ENCODE data around the gene MLH1.

Gene MLH1

DNA sequence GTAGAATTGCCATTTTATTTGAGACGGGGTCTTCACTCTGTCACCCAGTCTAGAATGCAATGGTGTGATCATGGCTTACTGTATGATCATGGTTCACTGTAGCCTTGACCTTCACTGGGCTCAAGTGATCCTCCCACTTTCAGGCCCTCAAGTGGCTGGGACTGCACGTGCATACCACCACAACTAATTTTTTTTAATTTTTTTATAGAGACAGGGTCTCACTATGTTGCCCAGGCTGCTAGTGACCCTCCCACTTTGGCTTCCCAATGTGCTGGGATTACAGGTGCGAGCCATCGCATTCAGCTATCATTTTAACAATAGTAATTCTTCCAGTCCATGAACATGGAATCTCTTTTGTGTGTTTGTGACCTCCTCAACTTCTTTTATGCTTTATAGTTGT lies 12.3 kb upstream of the MLH1 start:
- no peak for DNase-seq

DNA sequence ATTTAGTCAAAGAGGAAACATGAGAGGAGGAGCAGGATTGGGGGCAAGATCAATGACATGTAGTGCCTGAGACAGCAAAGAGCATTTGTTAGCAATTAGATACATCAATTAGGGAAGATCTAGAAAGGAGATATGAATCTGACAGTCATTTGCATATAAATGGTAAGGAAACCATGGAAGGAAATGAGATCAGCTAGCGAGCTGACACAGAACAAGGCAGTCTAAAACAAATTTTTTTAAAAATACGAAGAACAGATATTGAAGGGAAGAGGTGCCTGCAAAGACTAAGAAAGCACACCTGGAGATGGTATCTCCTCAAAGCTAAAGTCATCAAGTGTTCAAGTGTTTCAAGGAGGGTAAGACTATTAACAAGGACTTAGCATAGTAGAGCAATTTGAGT lies 5.0 kb upstream of the MLH1 start:
- DNase-seq, result no peak

DNA sequence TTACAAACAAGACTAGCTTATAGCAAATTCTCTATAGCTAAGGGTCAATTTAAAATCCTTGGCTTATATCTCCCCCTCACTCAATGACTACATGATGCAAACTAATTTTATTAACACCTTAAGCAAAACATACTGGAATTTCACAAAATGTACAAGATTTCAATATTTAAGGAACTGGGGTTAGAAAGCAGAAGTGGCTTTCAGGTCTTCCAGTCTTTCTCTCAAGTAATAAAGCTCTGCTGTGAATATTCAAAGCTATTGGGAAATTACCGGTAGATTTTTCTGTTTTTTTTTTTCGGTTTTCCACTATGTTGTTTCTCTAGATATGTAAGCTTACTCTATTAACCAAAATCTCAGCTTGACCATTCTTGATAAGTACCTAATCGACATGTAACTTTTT lies 4.3 kb upstream of the MLH1 start:
- DNase-seq, result no peak

DNA sequence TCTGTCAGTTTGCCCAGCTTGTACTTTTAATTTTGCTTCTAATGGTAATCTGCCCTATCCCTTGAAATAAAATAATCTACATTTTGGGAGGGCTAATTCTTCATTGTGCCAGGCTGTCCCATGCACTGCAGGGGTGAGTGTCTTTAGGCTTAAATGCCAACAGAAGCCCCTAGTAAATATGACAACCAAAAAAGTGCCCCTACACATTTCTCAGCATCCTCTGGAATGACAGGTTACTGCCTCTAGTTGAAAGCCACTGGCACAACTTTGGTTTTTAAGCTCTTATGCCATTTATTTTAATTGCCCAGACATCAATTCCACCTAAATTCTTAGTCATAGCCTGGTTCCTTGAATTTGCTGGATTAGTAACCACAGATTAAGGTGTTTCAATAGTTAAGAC lies 3.8 kb upstream of the MLH1 start:
- no peak for DNase-seq

DNA sequence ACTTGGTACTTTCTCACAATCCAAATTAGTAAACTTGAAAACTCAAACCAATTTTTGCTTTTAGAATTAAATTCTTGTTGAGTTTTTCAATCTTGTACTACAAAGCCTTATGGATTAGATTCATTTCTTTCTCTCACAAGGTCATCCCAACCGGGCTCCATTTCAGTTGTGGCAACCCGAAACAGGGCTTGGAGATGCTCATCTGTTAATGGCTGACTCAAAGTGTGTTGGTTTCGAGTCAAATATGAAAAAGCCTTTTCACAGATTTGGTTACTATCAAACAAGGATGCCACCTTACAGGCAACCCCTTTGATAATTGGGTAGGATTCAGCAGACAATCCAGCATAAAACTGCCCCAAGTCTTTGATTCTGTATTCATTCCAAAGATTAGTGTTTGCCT lies 2.2 kb upstream of the MLH1 start:
- no peak for DNase-seq

DNA sequence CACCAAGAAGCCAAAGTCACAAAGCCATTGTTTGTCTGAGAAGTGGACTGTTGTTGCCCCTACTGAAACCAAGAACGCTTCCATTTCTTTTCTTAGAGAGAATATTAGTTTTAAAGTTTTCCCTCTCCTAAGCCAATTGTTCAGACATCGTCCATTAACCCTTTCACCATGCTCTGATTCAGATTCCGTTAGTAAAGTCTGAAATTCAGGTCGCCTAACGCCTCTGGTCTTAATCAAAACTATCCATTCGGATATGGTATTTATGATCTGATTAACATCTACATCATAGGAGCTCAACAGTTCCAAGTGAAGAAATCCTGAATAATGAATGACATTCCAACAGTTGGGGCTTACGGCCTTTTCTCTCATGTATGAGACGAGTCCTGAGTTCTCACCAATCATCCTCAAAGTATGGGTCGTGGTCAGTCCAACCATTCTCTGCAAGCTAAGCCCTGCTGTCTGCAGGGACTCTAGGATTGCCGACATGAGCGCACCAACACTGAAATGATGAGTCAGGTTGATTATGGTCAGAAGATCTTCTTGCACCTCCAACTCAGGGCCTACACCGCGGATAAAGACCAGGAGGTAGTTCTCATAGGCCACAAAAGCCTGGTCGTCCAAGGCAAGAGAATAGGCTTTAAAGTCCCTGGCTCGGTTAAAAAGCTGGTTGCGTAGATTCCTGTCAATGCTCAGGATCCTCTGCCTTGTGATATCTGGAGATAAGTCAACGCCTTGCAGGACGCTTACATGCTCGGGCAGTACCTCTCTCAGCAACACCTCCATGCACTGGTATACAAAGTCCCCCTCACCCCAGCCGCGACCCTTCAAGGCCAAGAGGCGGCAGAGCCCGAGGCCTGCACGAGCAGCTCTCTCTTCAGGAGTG lies 1.2 kb upstream of the MLH1 start:
- DNase-seq, result no peak

DNA sequence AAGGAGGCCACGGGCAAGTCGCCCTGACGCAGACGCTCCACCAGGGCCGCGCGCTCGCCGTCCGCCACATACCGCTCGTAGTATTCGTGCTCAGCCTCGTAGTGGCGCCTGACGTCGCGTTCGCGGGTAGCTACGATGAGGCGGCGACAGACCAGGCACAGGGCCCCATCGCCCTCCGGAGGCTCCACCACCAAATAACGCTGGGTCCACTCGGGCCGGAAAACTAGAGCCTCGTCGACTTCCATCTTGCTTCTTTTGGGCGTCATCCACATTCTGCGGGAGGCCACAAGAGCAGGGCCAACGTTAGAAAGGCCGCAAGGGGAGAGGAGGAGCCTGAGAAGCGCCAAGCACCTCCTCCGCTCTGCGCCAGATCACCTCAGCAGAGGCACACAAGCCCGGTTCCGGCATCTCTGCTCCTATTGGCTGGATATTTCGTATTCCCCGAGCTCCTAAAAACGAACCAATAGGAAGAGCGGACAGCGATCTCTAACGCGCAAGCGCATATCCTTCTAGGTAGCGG lies 452 bp upstream of the MLH1 start, which contains the start of gene EPM2AIP1:
TSS of gene EPM2AIP1 (minus strand) at position 326 of the 520 bp plus-strand sequence. CDS start at position 272, 54 bp downstream.
- no peak for DNase-seq

DNA sequence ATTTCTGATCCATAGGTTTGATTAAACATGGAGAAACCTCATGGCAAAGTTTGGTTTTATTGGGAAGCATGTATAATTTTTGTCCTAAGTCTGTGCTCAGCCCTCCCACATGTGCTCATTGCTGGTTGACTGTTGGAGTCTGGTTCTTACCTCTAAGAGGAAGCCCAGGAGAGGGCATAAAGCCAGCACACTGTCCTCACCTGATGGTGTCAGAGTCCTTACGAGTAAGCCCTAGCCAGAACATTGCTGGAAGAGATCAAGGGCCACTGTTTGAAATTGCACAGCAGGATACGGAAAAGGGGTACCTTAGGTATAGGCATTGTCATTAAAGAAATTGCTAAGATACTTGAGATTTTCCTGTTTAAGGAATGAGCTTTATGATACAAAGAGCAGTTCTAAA lies 21.3 kb downstream of the MLH1 start:
- no peak for DNase-seq

DNA sequence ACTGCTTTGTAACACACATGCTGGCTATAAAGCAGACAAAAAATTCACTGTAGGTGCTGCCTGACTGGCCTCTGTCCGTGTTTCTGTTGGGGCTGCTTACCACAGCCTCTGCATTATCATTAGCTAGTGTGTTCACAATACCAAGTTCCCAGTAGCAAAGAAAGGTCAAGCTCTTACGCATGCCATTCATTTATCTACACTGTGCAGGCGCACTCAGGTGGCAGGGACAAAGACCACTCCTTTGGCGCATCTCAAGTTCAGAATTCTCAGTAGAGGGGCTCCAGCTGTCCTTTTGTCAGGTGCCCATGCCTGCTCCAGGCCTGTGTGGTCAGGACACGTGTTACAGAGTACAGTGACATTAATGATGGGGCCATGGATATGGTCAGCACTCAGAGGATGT lies 22.3 kb downstream of the MLH1 start:
- DNase-seq, result no peak

DNA sequence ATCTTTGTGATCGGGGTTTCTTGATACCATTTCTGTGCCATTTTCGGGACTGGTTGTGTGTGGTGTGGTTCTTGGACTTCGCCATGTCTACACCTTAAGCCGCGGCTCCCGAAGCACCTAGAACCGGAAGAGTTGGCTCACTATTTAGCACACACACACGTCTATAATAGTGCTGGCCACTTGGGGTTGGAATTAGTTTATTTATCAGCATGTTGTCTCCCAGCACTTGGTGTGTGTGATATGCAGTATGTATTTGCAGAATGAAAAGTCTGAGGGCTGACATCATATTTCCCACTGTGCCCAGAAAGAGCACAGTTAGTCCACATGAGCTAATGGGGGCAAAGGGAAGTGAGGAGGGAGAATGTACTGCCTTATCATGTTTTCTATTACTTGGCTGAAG lies 23.6 kb downstream of the MLH1 start:
- DNase-seq, result no peak

DNA sequence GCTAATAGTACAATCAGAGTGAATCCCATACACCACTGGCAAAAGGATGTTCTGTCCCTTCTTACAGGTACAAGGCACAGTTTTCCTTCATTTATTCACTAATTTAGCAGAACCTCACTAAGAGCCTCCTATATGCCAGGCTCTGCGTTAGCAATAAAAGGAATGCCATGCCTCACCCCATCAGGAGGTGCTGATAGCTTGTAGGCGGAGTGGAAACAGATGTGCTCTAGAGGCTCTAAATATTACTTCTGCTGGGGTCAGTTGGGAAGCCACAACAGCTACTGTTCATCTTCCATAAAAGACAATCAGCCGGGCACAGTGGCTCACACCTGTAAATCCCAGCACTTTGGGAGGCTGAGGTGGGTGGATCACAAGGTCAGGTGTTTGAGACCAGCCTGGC lies 24.4 kb downstream of the MLH1 start:
- no peak for DNase-seq

DNA sequence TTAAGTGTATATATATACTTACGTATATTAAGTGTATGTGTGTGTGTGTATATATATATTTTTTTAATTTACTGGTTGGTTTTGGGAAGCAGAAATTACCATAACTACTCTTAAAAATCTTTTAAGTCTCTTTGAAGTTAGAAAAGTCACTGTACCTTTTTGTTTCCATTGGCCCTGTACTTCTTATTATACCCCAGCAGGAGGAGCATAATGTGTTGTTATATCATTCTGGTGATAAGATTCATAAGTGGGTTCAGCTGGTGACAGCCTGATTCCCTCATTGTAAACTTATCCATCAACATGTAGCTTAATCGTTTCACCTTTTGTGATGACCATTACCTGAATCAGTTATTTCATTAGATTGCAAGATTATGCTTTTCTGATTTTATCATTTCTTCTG lies 30.8 kb downstream of the MLH1 start:
- peak in 1 of 2 experiments; percentile 11 for DNase-seq

DNA sequence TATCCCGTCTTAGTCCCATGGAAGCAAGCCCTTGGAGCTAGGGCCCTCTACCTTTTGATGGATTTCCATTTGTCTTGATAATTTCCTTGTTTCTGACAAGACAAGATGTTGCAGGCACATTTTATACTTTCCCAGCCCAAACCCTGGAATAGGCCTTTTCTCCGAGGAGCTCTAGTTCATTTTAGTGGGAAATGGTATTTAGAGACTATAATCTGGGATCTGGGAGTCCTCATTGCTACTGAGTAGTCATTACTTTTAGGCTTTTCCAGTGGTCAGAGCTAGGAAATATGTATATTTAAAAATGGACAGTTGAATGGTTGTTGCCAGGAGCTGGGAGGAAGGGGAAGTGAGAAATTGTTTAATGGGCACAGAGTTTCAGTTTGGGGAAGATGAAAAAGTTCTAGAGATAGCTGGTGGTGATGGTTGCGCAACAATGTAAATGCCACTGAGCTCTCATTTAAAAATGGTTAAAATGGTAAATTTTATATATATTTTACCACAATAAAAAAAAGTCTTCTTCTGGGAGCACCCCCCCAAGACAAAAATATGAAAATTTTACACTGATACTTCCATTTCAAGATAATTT lies 31.6 kb downstream of the MLH1 start:
- no peak for DNase-seq

DNA sequence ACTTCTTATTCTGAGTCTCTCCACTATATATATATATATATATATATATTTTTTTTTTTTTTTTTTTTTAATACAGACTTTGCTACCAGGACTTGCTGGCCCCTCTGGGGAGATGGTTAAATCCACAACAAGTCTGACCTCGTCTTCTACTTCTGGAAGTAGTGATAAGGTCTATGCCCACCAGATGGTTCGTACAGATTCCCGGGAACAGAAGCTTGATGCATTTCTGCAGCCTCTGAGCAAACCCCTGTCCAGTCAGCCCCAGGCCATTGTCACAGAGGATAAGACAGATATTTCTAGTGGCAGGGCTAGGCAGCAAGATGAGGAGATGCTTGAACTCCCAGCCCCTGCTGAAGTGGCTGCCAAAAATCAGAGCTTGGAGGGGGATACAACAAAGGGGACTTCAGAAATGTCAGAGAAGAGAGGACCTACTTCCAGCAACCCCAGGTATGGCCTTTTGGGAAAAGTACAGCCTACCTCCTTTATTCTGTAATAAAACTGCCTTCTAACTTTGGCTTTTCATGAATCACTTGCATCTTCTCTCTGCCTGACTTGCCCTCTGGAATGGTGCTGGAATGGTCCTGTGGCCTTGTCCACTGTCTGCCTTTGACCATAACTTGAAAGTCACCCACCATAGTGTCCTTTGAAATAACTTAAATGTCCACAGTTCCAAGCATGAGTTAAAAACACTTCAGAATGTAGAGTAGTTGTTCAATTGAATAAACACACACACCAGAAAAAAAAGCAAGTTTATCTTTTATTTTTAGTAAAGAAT lies 32.4 kb downstream of the MLH1 start:
- DNase-seq, result no peak

DNA sequence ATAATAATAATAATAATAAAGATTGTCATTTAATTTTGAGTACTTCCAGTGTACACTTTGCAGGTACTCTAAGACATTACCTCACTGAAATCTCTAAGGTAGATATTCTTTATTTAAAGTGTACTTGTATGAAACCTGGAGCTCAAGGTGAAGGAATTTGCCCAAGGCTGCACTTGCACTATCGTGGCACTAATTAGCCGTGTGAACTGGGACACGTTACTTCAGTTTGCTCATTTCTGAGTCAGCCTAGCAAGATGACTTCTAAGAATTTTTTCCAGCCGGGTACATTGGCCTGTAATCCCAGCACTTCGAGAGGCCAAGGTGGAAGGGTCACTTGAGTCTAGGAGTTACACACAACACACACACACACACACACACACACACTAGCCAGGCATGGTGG lies 33.5 kb downstream of the MLH1 start:
- no peak for DNase-seq

DNA sequence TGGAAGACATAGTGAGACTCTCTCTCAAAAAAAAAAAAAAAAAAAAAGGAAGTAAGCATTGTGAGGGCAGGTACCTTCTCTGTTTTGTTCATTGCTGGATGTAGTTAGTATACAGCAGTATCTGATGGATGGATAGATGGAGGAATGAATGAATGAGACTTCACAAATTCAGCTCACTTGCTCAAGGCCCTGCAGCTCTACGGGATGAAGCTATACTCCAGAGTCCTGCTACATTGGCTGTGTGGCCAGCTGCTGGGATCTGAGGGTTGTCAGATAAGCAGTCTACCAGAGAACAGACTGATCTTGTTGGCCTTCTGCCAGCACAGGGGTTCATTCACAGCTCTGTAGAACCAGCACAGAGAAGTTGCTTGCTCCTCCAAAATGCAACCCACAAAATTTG lies 35.0 kb downstream of the MLH1 start:
- peak in 1 of 2 experiments; percentile 22 for DNase-seq

DNA sequence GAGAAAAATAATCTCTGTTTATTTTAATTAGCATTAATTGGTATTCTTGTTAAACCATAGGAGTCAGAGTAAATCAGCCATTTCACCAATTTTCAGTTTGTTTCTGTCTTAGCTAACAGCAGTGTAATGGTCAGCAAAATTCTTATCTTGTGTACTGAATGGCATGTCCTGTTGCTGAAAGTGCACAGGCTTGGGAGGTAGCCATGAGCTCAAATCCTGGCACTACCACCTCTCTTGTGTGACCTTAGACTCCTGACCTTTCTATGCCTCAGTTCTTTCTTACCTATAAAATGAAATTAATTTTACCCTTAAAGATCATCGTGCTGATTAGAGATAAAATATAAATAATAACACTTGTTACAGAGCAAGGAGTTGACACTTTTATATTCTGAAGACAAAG lies 35.8 kb downstream of the MLH1 start:
- no peak for DNase-seq

DNA sequence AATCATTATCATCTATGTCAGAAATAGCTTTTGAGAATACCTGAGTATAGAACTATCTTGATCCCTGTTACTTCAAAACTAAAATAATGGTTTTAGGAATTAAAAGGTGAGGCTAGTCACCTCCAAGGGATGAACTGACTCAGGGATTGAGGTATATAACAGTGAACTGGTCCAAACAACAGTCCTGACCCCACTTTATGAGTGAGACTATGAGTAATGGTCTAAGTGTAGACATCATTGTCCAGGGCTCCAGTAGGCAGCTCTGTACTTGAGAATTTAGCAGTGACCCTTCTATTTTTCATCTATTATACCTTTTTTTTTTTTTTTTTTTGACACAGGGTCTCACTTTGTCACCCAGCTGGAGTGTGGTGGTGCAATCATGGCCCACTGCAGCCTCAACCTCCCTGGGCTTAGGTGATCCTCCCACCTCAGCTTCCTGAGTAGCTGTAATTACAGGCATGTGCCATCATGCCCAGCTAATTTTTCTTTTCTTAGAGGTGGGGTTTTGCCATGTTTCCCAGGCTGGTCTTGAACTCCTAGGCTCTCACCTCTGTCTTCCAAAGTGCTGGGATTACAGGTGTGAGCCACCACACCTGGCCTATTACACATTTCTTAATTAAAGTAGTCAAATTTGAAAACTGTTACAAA lies 36.3 kb downstream of the MLH1 start:
- no peak for DNase-seq

DNA sequence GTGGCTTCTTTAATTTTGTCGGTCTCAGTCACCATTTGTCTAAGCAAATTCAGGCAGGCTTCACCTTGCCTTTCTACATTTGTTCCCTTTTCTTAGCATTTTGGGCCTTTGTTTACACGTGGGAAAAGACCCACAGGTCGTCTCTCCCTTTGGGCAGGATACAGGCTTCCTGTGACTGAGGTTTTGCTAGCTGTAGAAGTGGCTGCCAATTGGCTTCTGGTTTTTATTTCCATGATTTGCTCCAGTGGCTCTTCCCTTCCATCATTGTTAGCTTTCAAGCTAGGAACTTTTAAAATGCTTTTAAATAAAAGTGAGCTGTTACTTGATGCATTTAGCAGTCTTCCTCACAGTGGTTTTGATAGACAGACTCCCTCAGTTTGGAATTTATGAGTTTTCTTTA lies 37.3 kb downstream of the MLH1 start:
- no peak for DNase-seq

DNA sequence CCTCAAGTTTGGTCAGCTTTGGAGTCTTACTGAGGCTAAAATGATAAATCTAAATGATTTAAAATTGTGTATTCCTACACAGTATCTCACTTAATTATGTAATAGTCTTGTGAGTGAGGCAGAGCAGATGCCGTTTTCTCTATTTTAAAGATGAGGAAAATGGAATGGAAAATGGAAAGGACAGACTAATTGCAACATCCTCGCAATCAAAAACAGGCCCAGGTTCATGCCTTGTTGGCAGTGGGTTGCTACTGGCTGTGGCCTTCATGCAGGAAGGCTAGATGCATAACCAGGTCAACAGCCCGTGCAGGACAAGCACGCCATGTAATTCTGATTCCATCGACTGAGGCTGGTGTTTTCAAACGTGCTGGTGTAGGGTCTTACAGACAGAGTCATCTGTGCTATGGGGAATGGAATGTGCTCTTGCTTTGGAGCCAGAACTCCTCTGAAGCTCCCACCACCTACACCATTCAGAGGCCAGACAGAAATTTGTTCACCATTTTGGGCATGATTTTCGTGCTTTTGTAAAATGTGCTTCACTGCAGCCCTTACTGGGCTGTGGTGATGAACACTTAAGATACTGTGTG lies 37.9 kb downstream of the MLH1 start:
- DNase-seq, result no peak

DNA sequence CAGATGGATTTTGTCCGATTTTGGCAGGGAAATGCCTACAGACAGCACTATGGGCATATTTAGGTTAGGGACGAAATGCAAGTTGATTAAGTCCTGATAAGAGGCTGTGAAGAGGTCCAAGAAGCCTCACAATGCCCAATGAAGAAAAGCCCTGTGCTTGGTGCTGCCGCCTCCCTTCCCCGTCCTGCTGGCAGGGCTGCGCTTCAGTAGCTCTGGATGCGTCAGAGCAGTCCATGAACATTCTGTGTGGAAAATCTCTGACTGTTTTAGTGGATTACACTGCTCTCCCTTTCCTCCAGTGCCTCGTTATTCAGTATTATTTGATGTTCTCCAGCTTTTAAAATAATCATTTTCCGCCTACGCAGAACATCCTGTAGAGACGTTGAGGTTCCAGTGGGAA lies 39.6 kb downstream of the MLH1 start:
- no peak for DNase-seq

DNA sequence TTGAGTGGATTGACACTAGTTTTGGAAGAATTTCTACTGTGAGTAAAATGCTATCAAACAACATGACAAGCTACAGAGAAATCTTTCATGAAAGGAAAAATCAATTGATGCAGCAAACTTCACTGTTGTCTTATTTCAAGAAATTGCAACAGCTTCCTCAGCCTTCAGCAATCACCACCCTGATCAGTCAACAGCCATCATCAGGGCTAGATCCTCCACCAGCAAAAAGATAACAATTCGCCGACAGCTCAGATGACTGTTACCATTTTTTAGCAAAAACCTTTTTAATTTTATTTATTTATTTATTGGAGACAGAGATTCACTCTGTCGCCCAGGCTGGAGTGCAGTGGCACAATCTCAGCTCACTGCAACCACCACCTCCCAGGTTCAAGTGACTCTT lies 44.0 kb downstream of the MLH1 start:
- DNase-seq, result no peak

Data from NCI-H524 (cell line).